Esophagus muscularis mucosa (tissue), 4 donors: ENCODE data around the gene DUSP22. TPM values are rescaled to one million over a fixed set of nuclear protein-coding genes. Genes with fewer than 3 reads are reported as not detected.
"Not testable (repeated sequence)": the region's sequence is repeated elsewhere in the genome, so short reads cannot be mapped to it uniquely, and the experiment has no call there.

Experiments
- DNase-seq: peaks from one replicate; pipeline ENCODE4 v3.0.0-alpha.2; 2017; ENCODE audit errors: extremely low spot score
- H3K27ac ChIP-seq, 4 donors: fragments of 200-600 bp; sonication (generic); replicated peaks in 1 of 4; 1 replicate in 3 of 4; 2 replicates in 1 of 4; pipeline ENCODE4 v1.5.1; 2016 to 2019; ENCODE audit warnings: mild to moderate bottlenecking in 1 of 4
- H3K27me3 ChIP-seq, 4 donors: fragments of 200-600 bp; sonication (generic); one replicate each; pipeline versions ENCODE4 v1.5.1 to v1.6.0; 2016 to 2019
- H3K36me3 ChIP-seq, 4 donors: fragments of 200-600 bp; sonication (generic); one replicate each; pipeline ENCODE4 v1.5.1; 2016 to 2019
- H3K4me1 ChIP-seq, 4 donors: fragments of 200-600 bp; sonication (generic); one replicate each; pipeline ENCODE4 v1.5.1; 2016 to 2019
- H3K4me3 ChIP-seq, 4 donors: fragments of 200-600 bp; sonication (generic); 1 replicate in 2 of 4; 2 replicates in 2 of 4; pipeline ENCODE4 v1.5.1; 2016 to 2019; ENCODE audit warnings: mild to moderate bottlenecking in 4 of 4, moderate library complexity in 1 of 4
- H3K9me3 ChIP-seq, 4 donors: fragments of 200-600 bp; sonication (generic); 1 replicate in 3 of 4; 2 replicates in 1 of 4; pipeline ENCODE4 v1.5.1; 2016 to 2019
- EP300 ChIP-seq: sonication (generic); formaldehyde crosslinking; IDR thresholded peaks from one replicate; pipeline ENCODE4 v1.6.1; 2017; ENCODE audit warnings: antibody characterized with exemption
- POLR2A ChIP-seq: fragments of 450-650 bp; IDR thresholded peaks from one replicate; pipeline ENCODE4 v1.6.1; 2017; ENCODE audit warnings: antibody characterized with exemption, moderate library complexity, mild to moderate bottlenecking, low read depth
- POLR2AphosphoS5 ChIP-seq, 2 donors: sonication (generic); formaldehyde crosslinking; IDR thresholded peaks; one replicate each; pipeline ENCODE4 v1.6.1; 2017; ENCODE audit warnings: antibody characterized with exemption in 2 of 2
- WGBS: methylation state at CpG from one replicate; pipeline ENCODE4 v1.1.5; 2018; 5-methylcytosine and 5-hydroxymethylcytosine counted together
- intact Hi-C: fragments of 100-400 bp; cut with DNase I; formaldehyde crosslinking; loops from one replicate; pipeline ENCODE4 v1.15.1; 2023
- total RNA-seq, 4 donors: library from RNA; depleted of rRNA; stranded (reverse); fragments of >200 nt; gene quantifications; one replicate each; pipeline versions ENCODE4 v1.1.0 to v1.2.1, GENCODE V29; 2016
- TF ChIP-seq, protein P1 (sequence below), 3 experiments: fragments of 200-600 bp in 2 of 3; fragments of 450-650 bp in 1 of 3; sonication (generic) in 2 of 3; IDR thresholded peaks; one replicate each; pipeline ENCODE4 v1.5.1; 2017 to 2019; ENCODE audit warnings: antibody characterized with exemption in 3 of 3, mild to moderate bottlenecking in 2 of 3, moderate library complexity in 1 of 3

The DUSP22 gene, protein sequence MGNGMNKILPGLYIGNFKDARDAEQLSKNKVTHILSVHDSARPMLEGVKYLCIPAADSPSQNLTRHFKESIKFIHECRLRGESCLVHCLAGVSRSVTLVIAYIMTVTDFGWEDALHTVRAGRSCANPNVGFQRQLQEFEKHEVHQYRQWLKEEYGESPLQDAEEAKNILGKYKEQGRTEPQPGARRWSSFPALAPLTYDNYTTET
- total RNA-seq: 10 to 100 TPM; 67.7 to 95.6 (median 73.7) TPM

DNA sequence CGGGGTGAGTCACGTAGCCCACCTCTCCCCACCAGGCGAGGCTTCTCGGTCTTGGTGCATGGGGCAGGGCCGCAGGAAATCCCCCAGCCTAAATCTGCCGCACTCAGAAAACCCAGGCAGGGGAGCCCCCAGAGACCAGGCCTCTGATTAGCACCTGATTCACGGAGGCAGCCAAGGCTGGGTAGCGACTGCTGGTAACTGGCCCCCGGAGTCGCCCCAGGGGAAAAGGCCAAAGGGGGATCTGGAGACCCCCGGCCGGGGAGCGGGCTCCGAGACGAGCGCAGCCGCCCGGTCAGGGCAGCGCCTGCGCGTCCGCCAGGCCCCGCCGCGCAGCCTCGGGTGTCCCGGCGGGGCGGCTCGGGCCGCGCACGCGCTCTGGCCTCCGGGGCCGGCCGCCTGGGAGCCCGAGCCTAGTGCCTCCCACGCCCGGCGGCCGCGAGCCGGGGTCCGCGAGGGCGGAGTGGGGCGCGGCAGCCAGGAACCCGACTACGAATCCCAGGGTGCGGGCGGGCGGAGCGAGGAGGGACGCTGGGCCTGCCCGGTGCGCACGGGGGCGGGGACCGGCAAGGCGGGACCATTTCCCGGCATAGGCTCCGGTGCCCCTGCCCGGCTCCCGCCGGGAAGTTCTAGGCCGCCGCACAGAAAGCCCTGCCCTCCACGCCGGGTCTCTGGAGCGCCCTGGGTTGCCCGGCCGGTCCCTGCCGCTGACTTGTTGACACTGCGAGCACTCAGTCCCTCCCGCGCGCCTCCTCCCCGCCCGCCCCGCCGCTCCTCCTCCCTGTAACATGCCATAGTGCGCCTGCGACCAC lies at the start of gene DUSP22:
Gene DUSP22, plus strand, starts transcription at position 791 of the 809 bp plus-strand sequence. CDS start 53 bp downstream, outside the sequence.
- H3K4me1 ChIP-seq: peaks cover 26 to 47% (median 28%) of the 10 kb centered on the region in 4 donors
- H3K27ac ChIP-seq: peak within 1 kb of the TSS; percentile 87 to 99 (median 92)
- H3K27me3 ChIP-seq: no peaks in the 10 kb centered on the region
- no peaks in the 10 kb centered on the region for H3K9me3 ChIP-seq
- TF ChIP-seq POLR2A: peak; percentile 80
- TF ChIP-seq, protein P1, sequence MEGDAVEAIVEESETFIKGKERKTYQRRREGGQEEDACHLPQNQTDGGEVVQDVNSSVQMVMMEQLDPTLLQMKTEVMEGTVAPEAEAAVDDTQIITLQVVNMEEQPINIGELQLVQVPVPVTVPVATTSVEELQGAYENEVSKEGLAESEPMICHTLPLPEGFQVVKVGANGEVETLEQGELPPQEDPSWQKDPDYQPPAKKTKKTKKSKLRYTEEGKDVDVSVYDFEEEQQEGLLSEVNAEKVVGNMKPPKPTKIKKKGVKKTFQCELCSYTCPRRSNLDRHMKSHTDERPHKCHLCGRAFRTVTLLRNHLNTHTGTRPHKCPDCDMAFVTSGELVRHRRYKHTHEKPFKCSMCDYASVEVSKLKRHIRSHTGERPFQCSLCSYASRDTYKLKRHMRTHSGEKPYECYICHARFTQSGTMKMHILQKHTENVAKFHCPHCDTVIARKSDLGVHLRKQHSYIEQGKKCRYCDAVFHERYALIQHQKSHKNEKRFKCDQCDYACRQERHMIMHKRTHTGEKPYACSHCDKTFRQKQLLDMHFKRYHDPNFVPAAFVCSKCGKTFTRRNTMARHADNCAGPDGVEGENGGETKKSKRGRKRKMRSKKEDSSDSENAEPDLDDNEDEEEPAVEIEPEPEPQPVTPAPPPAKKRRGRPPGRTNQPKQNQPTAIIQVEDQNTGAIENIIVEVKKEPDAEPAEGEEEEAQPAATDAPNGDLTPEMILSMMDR (IDR thresholded peaks at IDR 0.05): no peak
- peak; percentile 60 to 84 for TF ChIP-seq POLR2AphosphoS5 (IDR thresholded peaks at IDR 0.05)
- peak; percentile 28 for TF ChIP-seq EP300
- intact Hi-C loops: no loop called here
- no peaks in the 10 kb centered on the region for H3K36me3 ChIP-seq
- WGBS: 39% methylated on average over 18 of the region's 85 CpGs
- peak; percentile 97 for DNase-seq
- H3K4me3 ChIP-seq: peak within 1 kb of the TSS; percentile 62 to 84 (median 68)

DNA sequence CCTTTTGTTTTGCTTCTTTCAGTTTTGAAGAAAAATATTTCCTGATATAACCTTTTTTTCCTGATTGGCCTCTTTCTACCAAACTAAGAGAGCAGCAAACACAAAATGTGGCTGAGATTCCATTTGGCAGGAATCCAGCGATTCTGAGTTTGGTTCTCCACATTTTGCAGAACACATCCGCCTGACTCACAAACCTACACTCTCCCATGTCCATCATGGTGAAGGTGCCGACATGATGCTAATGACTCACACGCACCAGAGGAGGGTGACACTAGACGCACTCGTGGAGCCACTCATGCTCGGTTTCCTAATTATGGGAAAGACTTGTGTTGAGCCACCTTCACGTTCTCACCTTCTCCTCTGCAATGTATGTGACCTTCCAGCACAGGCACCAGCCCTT lies 45.9 kb upstream of the DUSP22 start:
- 75% methylated on average over 8 of the region's 8 CpGs for WGBS
- intact Hi-C loops: no loop called here
- TF ChIP-seq, protein P1 (IDR thresholded peaks at IDR 0.05): no peak
- TF ChIP-seq POLR2AphosphoS5 (IDR thresholded peaks at IDR 0.05) (no peak), EP300 (no peak), POLR2A (no peak)
- Histone ChIP-seq H3K27me3 (peaks cover 0 to 6% (median 0%) of the 10 kb centered on the region in 4 donors), H3K9me3 (peaks cover 0 to 7% (median 6%) of the 10 kb centered on the region in 4 donors), H3K27ac (no peak overlapping the region), H3K4me1 (no peaks in the 10 kb centered on the region), H3K4me3 (no peak overlapping the region), H3K36me3 (no peaks in the 10 kb centered on the region)
- DNase-seq: no peak

DNA sequence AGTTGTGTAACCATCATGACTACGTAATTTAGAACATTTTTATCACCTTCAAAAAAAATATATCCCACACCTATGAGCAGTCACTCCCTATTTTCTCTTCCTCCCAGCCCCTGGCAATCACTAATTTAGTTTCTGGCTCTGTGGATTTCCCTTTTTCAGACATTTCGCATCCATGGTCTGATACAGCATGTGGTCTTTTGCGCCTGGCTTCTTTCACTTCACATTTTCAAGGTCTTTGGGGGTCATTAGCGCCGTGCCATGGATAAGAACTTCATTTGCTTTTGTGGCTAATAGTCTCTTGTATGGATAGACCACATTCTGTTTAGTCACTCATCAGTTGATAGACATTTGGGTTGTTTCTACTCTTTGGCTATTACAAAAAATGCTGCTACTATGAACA lies 44.9 kb upstream of the DUSP22 start:
- intact Hi-C loops: no loop called here
- no peak for DNase-seq
- H3K27me3 ChIP-seq: peaks cover 0 to 3% (median 0%) of the 10 kb centered on the region in 4 donors
- no peaks in the 10 kb centered on the region for H3K36me3 ChIP-seq
- no peak for TF ChIP-seq POLR2A
- TF ChIP-seq EP300: no peak
- TF ChIP-seq, protein P1 (IDR thresholded peaks at IDR 0.05): no peak
- TF ChIP-seq POLR2AphosphoS5 (IDR thresholded peaks at IDR 0.05): no peak
- H3K27ac ChIP-seq: no peak overlapping the region
- WGBS: 84% methylated on average over 5 of the region's 5 CpGs
- H3K4me3 ChIP-seq: no peak overlapping the region
- no peaks in the 10 kb centered on the region for H3K4me1 ChIP-seq
- peaks cover 0 to 7% (median 6%) of the 10 kb centered on the region in 4 donors for H3K9me3 ChIP-seq

DNA sequence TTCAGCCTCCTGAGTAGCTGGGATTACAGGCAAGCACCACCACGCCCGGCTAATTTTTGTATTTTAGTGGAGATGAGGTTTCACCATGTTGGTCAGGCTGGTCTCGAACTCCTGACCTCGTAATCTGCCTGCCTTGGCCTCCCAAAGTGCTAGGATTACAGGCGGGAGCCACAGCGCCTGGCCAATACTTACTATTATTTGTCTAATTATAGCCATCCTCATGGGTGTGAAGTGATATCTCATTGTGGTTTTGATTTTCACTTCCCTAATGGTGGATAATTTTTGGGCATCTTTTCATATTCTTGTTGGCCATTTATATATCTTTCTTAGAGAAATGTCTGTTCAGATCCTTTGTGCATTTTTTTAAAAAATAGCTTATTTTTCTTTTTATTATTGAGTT lies 44.2 kb upstream of the DUSP22 start:
- intact Hi-C loops, H3K4me3 ChIP-seq, H3K9me3 ChIP-seq, H3K36me3 ChIP-seq, H3K27me3 ChIP-seq, DNase-seq, H3K27ac ChIP-seq, H3K4me1 ChIP-seq: not testable (repeated sequence)
- 91% methylated on average over 6 of the region's 6 CpGs for WGBS

DNA sequence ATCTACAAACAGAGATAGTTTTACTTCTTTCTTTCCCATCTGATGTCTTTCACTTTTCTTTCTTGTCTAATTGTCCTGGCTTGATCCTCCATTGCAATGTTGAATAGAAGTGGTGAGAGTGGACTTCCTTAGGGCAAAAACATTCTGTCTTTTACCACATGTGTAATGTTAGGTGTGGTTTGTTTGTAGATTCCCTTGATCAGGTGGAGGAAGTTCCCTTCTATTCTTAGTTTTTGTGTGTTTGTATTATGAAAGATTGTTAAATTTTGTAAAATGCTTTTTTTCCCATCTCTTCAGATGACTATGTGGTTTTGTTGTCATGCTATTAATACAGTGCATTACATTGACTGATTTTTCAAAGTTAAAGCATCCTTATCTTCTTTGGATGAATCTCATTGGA lies 41.6 kb upstream of the DUSP22 start:
- TF ChIP-seq, protein P1 (IDR thresholded peaks at IDR 0.05): no peak
- TF ChIP-seq POLR2AphosphoS5 (IDR thresholded peaks at IDR 0.05) (no peak), POLR2A (no peak), EP300 (no peak)
- intact Hi-C loops: no loop called here
- H3K27me3 ChIP-seq: peaks cover 0 to 15% (median 0%) of the 10 kb centered on the region in 4 donors
- no peaks in the 10 kb centered on the region for H3K36me3 ChIP-seq
- H3K9me3 ChIP-seq: no peaks in the 10 kb centered on the region
- no peak overlapping the region for H3K4me3 ChIP-seq
- no peaks in the 10 kb centered on the region for H3K4me1 ChIP-seq
- DNase-seq: no peak
- H3K27ac ChIP-seq: no peak overlapping the region
